PC-9 (cell line): ENCODE results near the gene IQSEC1.

Source experiments
- CTCF ChIP-seq: fragments of 200-600 bp; sonication (generic); conservative IDR thresholded peaks from 2 replicates; pipeline ENCODE4 v1.6.1; 2017; ENCODE audit warnings: mixed run types, antibody characterized with exemption, mild to moderate bottlenecking, moderate library complexity
- EZH2 ChIP-seq: fragments of 200-600 bp; sonication (generic); IDR thresholded peaks from 2 replicates; pipeline ENCODE4 v1.8.0; 2017; ENCODE audit warnings: antibody characterized with exemption, low read depth

GRCh38 chr3:12990781-12991480, 82.3 kb downstream of the IQSEC1 start:
- TF ChIP-seq EZH2 (no peak), CTCF (no peak)
